HFFc6 (cell line): ENCODE data around the gene SH3D21. TPM values are rescaled to one million over a fixed set of nuclear protein-coding genes. Genes with fewer than 3 reads are reported as not detected.

ENCODE experiments used
- DNase-seq: peaks from one replicate; pipeline ENCODE4 v3.0.0-alpha.2; 2018
- H3K27ac Mint-ChIP-seq: 2 replicates; pipeline ENCODE4 v1.8.0; 2020; ENCODE audit warnings: mild to moderate bottlenecking, mixed read lengths
- H3K27me3 Mint-ChIP-seq: 2 replicates; pipeline ENCODE4 v1.8.0; 2021; ENCODE audit warnings: mild to moderate bottlenecking, moderate library complexity, mixed read lengths; ENCODE audit not compliant: insufficient read depth
- H3K36me3 Mint-ChIP-seq: 2 replicates; pipeline ENCODE4 v1.8.0; 2021; ENCODE audit warnings: low read depth, mixed read lengths
- H3K4me1 Mint-ChIP-seq: 2 replicates; pipeline ENCODE4 v1.8.0; 2020; ENCODE audit warnings: low read depth, mixed read lengths
- H3K4me3 Mint-ChIP-seq: 2 replicates; pipeline ENCODE4 v1.8.0; 2020; ENCODE audit warnings: mild to moderate bottlenecking, moderate library complexity, mixed read lengths
- H3K9me3 Mint-ChIP-seq: 2 replicates; pipeline ENCODE4 v1.8.0; 2020; ENCODE audit warnings: mild to moderate bottlenecking, mixed read lengths
- total RNA-seq, 6 experiments: library from RNA; stranded (reverse); fragmentation: NEBNext Ultra II Directional; extraction: Animal tissue kit (Norgen Biotek cat#: 25700); gene quantifications; 2 replicates in 1 of 6; 3 replicates in 5 of 6; pipeline ENCODE4 v1.2.3, GENCODE V29; 2021
- TF ChIP-seq, protein P1 (sequence below): fragments of 200-600 bp; sonication (generic); IDR thresholded peaks from 2 replicates; pipeline ENCODE4 v1.5.0; 2021; ENCODE audit warnings: antibody characterized with exemption, mild to moderate bottlenecking

SH3D21 gene
- total RNA-seq, 6 experiments from 2014 or later, result 2.7 to 5.3 (median 2.9) TPM

DNA sequence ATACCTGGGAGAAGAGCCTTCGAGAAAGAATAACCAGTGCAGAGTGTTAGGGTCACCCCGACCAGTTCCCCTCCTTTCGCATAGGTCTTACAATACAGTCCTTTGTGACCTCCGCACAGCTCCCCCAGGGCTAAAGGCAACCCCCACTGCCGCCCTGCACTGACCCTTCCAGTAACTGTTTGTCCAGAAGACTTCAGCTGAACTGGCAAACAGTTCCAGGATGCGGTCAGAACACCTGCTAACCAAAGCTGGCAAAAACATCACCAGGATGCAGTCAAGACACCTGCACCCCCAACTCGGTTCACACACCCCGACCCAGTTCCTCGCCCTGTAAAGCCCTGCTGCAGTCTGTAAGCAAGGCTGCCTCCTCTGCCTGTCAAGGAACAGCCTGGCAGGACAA lies 23.6 kb downstream of the SH3D21 start:
- Mint-ChIP-seq H3K36me3 (peaks cover 4% of the 10 kb centered on the region; the same call in 1 of the 2 replicates), H3K4me1 (peaks cover 32% of the 10 kb centered on the region), H3K27me3 (peaks cover 2% of the 10 kb centered on the region; the same call in 1 of the 2 replicates), H3K4me3 (no peak overlapping the region), H3K9me3 (no peaks in the 10 kb centered on the region), H3K27ac (no peak overlapping the region)
- DNase-seq, result no peak
- TF ChIP-seq, protein P1, sequence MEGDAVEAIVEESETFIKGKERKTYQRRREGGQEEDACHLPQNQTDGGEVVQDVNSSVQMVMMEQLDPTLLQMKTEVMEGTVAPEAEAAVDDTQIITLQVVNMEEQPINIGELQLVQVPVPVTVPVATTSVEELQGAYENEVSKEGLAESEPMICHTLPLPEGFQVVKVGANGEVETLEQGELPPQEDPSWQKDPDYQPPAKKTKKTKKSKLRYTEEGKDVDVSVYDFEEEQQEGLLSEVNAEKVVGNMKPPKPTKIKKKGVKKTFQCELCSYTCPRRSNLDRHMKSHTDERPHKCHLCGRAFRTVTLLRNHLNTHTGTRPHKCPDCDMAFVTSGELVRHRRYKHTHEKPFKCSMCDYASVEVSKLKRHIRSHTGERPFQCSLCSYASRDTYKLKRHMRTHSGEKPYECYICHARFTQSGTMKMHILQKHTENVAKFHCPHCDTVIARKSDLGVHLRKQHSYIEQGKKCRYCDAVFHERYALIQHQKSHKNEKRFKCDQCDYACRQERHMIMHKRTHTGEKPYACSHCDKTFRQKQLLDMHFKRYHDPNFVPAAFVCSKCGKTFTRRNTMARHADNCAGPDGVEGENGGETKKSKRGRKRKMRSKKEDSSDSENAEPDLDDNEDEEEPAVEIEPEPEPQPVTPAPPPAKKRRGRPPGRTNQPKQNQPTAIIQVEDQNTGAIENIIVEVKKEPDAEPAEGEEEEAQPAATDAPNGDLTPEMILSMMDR, result no peak

DNA sequence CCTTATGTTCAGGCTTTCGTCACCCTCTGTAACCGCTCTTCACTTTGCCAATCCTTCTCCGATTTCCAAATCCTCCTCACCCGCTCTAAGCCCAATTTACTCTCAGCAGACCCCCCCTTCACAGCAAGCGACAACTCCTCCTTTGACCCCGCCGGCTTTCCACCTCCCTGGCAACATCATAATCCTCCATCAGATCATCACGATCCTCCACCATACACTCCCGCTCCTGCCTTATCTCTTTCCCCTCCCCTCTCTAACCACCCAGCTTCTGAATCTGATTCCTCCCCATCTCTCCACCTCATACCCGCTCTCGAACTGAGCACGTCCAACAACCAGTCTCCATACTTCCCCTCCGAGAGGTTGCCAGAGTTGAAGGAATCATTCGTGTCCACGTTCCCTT lies 24.8 kb downstream of the SH3D21 start:
- H3K27ac Mint-ChIP-seq, result no peak overlapping the region
- H3K4me1 Mint-ChIP-seq, result peaks cover 28% of the 10 kb centered on the region
- TF ChIP-seq, protein P1, result no peak
- no peaks in the 10 kb centered on the region for H3K9me3 Mint-ChIP-seq
- H3K27me3 Mint-ChIP-seq, result peaks cover 2% of the 10 kb centered on the region; the same call in 1 of the 2 replicates
- no peak overlapping the region for H3K4me3 Mint-ChIP-seq
- DNase-seq, result no peak
- H3K36me3 Mint-ChIP-seq, result peaks cover 4% of the 10 kb centered on the region; the same call in 1 of the 2 replicates

DNA sequence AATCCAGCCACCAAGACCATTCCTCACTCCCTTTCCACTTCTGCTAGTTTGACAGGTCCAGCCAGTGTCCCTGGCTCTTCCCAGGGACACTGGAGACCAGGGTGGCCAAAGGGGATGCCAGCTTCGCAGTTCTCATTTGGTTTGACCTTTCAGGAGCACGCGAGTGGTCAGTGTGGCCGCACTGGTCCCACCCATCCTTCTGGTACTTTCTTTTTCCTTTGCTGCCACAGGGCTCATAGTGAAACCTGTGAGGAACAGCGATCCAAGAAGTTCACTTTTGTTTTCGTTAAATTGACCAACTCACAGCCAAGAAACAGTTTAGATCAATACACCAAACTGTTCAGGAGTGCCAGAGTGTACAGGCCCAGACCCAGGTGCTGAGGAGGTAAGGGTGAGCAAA lies 31.7 kb downstream of the SH3D21 start:
- H3K4me1 Mint-ChIP-seq, result peaks cover 4% of the 10 kb centered on the region
- no peaks in the 10 kb centered on the region for H3K9me3 Mint-ChIP-seq
- TF ChIP-seq, protein P1, result no peak
- H3K4me3 Mint-ChIP-seq, result no peak overlapping the region
- no peaks in the 10 kb centered on the region; the same call in none of the 2 replicates for H3K27me3 Mint-ChIP-seq
- H3K27ac Mint-ChIP-seq, result no peak overlapping the region
- DNase-seq, result no peak
- H3K36me3 Mint-ChIP-seq, result peaks cover 4% of the 10 kb centered on the region; the same call in 1 of the 2 replicates

DNA sequence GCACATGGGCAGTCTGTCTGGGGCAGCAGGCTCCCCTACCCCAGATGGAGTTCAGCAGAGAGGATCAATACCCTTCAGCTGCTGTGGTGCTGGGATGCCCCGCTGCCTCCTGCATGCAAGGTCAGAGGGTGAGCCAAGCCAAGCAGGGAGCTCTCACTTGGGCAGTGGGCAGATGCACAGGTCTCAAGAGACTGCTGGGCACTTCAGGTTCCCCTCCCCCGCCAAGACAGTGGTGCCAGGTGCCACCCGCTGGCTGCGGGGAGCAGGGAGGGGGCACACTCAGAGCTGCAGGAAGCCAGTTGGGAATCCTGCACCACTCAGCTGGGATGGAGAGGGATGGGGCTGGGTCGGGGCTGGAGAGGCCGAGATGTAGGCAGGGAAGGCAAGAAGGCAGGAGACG lies 33.0 kb downstream of the SH3D21 start:
- Mint-ChIP-seq H3K27me3 (no peaks in the 10 kb centered on the region; the same call in none of the 2 replicates), H3K4me3 (no peak overlapping the region), H3K4me1 (peaks cover 14% of the 10 kb centered on the region), H3K36me3 (peaks cover 4% of the 10 kb centered on the region; the same call in 1 of the 2 replicates), H3K9me3 (no peaks in the 10 kb centered on the region), H3K27ac (no peak overlapping the region)
- TF ChIP-seq, protein P1, result no peak
- DNase-seq, result no peak

DNA sequence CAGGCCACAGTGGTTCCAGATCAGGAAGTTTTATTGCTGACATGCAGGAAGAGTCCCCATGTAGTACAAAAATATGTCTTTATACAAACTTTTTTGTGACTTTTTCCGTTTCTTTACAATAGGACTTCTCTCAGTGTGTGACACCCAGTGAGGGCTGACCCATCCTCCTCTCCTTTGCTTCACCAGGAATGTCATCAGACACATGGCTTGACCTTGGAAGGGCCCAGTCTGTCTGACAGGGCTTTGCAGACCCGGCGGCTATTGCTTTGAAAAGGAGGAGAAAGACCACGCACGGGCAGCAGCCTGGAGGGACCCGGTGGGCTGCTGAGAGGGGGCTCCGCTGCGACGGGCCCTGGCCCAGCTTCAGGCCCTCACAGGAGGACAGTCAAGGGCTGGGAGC lies 33.4 kb downstream of the SH3D21 start:
- no peak for DNase-seq
- Mint-ChIP-seq H3K36me3 (peaks cover 8% of the 10 kb centered on the region; the same call in 1 of the 2 replicates), H3K9me3 (no peaks in the 10 kb centered on the region), H3K4me1 (peaks cover 18% of the 10 kb centered on the region), H3K4me3 (no peak overlapping the region), H3K27me3 (no peaks in the 10 kb centered on the region; the same call in none of the 2 replicates), H3K27ac (no peak overlapping the region)
- TF ChIP-seq, protein P1, result no peak
